WTC11 (cell line): ENCODE results near the gene KLHL22.

Experiments used
- CREB1 ChIP-seq: sonication (generic); formaldehyde crosslinking; IDR thresholded peaks from 2 replicates; pipeline ENCODE4 v1.8.0; 2023; ENCODE audit warnings: mild to moderate bottlenecking, missing genetic modification reagents
- NR2C2 ChIP-seq: sonication (generic); formaldehyde crosslinking; IDR thresholded peaks from 2 replicates; pipeline ENCODE4 v1.8.0; 2022; ENCODE audit warnings: mild to moderate bottlenecking, missing genetic modification reagents
- TF ChIP-seq, protein P1 (sequence below): sonication (generic); formaldehyde crosslinking; conservative IDR thresholded peaks from 2 replicates; pipeline ENCODE4 v1.8.1; 2023; ENCODE audit warnings: mild to moderate bottlenecking, low read depth, missing genetic modification reagents, moderate library complexity
- TF ChIP-seq, protein P2 (sequence below): fragments of 200-600 bp; IDR thresholded peaks from 2 replicates; pipeline ENCODE4 v1.8.0; 2022; ENCODE audit warnings: antibody characterized with exemption
- TF ChIP-seq, protein P3 (sequence below): sonication (generic); formaldehyde crosslinking; IDR thresholded peaks from 2 replicates; pipeline ENCODE4 v1.8.1; 2023; ENCODE audit warnings: mild to moderate bottlenecking, missing genetic modification reagents, borderline replicate concordance
- TF ChIP-seq, protein P4 (sequence below): sonication (generic); formaldehyde crosslinking; conservative IDR thresholded peaks from 2 replicates; pipeline ENCODE4 v1.8.1; 2022; ENCODE audit warnings: mild to moderate bottlenecking, missing genetic modification reagents

DNA sequence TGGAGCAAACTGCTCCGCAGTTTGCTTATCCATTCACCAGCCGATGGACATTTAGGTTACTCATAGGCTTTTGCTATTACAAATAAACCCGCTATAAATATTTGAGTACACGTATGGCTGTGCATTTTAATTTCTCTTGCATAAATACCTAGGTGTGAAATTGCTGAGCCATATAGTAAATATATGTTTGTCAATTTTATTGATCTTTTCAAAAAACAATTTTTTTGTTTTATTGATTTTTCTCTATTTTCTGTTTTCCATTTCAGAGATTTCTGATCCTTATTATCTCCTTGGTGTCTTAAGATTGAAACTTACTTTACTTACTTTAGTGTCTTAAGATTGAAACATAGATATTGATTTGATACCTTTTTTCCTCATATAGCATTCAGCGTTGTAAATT is 97.2 kb downstream of the KLHL22 start:
- TF ChIP-seq, protein P1, sequence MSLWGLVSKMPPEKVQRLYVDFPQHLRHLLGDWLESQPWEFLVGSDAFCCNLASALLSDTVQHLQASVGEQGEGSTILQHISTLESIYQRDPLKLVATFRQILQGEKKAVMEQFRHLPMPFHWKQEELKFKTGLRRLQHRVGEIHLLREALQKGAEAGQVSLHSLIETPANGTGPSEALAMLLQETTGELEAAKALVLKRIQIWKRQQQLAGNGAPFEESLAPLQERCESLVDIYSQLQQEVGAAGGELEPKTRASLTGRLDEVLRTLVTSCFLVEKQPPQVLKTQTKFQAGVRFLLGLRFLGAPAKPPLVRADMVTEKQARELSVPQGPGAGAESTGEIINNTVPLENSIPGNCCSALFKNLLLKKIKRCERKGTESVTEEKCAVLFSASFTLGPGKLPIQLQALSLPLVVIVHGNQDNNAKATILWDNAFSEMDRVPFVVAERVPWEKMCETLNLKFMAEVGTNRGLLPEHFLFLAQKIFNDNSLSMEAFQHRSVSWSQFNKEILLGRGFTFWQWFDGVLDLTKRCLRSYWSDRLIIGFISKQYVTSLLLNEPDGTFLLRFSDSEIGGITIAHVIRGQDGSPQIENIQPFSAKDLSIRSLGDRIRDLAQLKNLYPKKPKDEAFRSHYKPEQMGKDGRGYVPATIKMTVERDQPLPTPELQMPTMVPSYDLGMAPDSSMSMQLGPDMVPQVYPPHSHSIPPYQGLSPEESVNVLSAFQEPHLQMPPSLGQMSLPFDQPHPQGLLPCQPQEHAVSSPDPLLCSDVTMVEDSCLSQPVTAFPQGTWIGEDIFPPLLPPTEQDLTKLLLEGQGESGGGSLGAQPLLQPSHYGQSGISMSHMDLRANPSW (CRISPR knock-in tag): no peak
- TF ChIP-seq, protein P2, sequence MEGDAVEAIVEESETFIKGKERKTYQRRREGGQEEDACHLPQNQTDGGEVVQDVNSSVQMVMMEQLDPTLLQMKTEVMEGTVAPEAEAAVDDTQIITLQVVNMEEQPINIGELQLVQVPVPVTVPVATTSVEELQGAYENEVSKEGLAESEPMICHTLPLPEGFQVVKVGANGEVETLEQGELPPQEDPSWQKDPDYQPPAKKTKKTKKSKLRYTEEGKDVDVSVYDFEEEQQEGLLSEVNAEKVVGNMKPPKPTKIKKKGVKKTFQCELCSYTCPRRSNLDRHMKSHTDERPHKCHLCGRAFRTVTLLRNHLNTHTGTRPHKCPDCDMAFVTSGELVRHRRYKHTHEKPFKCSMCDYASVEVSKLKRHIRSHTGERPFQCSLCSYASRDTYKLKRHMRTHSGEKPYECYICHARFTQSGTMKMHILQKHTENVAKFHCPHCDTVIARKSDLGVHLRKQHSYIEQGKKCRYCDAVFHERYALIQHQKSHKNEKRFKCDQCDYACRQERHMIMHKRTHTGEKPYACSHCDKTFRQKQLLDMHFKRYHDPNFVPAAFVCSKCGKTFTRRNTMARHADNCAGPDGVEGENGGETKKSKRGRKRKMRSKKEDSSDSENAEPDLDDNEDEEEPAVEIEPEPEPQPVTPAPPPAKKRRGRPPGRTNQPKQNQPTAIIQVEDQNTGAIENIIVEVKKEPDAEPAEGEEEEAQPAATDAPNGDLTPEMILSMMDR: no peak
- TF ChIP-seq CREB1 (CRISPR knock-in tag) (no peak), NR2C2 (CRISPR knock-in tag) (no peak)
- TF ChIP-seq, protein P3, sequence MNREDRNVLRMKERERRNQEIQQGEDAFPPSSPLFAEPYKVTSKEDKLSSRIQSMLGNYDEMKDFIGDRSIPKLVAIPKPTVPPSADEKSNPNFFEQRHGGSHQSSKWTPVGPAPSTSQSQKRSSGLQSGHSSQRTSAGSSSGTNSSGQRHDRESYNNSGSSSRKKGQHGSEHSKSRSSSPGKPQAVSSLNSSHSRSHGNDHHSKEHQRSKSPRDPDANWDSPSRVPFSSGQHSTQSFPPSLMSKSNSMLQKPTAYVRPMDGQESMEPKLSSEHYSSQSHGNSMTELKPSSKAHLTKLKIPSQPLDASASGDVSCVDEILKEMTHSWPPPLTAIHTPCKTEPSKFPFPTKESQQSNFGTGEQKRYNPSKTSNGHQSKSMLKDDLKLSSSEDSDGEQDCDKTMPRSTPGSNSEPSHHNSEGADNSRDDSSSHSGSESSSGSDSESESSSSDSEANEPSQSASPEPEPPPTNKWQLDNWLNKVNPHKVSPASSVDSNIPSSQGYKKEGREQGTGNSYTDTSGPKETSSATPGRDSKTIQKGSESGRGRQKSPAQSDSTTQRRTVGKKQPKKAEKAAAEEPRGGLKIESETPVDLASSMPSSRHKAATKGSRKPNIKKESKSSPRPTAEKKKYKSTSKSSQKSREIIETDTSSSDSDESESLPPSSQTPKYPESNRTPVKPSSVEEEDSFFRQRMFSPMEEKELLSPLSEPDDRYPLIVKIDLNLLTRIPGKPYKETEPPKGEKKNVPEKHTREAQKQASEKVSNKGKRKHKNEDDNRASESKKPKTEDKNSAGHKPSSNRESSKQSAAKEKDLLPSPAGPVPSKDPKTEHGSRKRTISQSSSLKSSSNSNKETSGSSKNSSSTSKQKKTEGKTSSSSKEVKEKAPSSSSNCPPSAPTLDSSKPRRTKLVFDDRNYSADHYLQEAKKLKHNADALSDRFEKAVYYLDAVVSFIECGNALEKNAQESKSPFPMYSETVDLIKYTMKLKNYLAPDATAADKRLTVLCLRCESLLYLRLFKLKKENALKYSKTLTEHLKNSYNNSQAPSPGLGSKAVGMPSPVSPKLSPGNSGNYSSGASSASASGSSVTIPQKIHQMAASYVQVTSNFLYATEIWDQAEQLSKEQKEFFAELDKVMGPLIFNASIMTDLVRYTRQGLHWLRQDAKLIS (CRISPR knock-in tag): no peak
- TF ChIP-seq, protein P4, sequence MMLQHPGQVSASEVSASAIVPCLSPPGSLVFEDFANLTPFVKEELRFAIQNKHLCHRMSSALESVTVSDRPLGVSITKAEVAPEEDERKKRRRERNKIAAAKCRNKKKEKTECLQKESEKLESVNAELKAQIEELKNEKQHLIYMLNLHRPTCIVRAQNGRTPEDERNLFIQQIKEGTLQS: no peak
